Central memory CD4-positive, alpha-beta T cell (primary cell): ENCODE results near the gene C1orf35.

Experiments used
- DNase-seq: peaks from one replicate; pipeline ENCODE4 v3.0.0; 2022
- total RNA-seq, 3 experiments: gene quantifications; one replicate each; lab custom pipeline; 2026; lab: John Stamatoyannopoulos, UW

C1orf35 gene
- 23.3 to 28.3 (median 27.0) reads per million in 3 experiments for total RNA-seq

DNA sequence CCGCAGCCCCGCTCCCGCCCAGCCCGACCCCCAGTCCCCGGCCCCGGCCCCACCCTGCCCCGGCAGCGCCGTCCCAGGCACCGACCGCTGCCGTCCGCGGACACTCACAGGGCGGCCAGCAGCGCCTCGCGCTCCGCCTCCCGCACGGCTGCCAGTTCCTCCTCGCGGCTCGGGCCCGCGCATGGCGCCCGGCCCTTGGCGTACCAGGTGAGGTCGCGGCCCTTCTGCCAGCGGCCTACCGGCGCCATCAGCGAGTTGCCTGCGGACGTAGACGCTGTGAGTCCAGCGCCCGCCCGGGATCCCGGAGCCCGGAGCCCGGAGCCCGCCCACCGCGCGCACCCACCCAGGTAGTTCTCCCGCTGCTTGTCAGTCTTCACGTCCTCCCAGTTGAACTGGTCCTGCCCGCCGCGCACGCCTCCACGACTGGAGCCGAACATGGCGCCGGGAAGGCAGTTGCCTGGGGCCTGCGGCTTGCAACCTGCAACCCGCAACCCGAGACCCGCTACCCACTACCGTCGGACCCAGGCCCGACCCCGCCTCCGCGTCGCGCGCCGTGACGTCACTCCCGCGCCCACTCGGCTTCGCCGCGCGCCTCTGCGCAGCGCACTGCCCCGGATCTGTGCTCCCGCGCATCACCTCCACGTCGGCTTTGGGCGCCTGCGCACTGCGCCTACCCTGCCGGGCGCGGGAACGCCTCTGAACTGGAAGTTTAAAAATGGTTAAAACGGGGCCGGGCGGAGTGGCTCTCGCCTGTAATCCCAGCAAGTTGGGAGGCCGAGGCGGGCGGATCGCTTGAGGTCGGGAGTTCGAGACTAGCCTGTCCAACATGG, at the start of gene C1orf35:
Gene C1orf35 (minus strand): TSS at position 535 of the 830 bp plus-strand sequence. CDS start 98 bp downstream, at position 437.
- DNase-seq = peak; percentile 93

DNA sequence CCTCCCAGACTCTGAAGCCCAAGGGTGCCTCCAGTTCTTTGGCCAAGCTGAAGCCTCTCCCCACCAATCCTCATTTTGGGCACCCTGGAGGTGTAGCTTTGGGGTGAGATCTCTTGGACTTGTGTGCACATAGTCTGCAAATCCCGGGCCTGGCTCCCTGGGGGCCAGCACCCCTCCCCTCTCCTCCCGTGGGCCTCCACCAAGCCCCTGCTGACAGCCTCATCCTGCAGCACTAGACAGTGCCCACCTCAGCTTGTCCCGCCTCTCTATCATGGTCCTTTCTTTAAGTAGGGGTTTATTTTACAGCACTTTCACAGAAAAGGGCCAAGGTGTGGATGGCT, 49.8 kb upstream of the C1orf35 start:
- DNase-seq = no peak

DNA sequence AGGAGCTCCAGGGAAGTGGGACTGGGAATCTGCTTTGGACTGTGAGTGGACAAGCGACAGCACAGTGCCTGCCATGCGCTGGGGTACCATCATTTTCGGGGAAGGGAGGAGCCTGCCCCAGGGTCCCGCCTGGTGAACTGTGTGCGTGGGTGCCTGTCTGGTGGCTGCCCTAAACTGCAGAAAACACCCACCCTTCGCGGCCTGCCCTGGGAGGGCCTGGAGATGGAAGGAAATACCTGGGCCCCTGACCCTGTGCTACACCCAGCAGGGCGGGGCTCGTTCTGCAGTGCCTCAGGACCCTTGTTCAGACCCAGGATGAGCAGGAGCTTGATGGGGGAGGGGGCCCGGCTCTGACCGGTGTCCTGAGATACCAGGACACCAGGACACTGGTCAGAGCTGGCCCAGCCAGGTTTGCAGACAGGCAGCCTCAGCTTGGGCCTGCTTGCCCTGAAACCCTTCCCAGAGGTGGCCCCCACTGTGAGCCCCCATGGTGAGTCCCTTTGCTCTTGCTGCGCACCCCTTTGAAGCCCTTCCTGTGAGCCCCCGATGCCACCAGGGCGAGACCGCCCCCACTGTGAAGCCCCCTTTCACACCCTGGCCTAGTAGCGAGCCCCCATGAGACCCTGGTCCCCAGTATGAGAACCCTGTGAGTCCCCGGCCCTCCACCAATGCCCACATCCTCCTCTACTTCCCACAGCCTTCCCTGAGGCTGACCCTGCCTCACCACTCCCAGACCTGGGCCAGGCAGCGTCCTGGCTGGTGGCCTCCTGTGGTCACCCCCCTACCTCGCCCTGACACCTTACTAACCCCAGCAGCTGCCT, 49.2 kb upstream of the C1orf35 start:
- no peak for DNase-seq

DNA sequence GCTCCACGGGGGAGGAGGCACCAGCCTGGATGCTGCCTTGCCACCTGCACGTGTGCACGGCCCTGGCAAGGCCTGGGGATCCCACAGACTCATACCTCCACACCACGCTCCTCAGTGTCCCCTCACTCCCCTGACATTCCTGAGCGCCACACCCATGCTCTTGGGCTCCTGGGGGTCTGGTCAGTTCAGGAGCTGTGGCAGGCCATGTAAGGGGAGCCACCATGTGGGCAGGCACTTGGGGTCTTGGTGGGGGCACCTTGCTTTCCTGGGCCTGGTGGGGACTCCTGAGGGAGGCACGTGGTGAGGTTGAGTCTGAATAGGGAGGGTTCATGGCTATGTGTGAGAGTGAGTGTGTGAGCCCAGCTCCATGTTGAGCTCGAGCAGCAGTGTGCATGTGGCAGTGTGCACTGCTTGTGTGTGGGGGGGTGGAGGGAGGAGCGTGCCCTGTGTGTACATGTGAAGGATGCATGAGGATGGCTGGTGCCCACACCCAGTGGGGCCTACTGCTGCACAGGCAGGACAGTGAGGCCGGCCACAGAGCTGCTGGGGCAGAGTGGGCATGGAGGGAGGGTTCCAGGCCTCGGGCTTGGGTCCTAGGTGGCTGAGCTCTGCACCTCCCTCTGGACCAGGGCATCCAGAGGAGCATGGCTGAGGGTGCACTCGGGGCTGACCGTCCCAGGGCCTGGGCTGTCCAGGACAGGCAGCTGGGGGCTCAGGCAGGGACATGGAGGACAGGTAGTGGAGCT, 48.2 kb upstream of the C1orf35 start:
- no peak for DNase-seq

DNA sequence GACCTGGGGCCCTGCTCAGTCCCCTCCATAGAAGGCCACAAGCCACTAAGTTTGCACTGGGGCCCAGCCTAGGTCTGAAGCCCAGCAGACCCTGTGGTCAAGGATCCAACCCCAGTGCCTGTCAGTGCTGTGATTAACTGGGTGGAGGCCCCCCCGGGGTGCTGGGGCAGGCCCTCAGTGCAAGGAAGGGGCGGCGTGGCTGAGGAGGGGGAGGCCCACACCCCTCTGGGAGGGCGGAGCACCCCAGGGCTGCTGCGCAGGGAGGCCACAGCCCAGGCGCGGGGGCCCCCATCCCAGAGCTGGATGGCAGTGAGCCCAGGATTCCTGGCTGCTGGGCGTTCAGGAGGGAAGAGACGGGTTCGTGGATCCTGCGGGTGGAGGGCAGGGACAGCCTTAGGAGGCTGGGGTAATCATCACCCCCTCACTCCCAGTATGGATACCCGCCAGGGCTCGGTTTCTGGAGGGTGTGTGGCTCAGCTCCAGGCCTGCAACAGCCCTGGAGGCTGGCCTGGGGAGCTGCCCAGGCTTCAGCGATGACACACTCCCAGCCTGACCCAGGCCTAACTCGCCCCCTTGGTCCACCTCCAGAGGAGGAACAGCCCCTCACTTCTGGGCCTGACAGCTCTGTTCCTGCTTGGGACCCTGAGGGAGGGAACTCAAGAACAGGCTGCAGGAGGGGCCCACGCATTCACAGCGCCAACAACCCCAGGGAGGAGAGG, 47.5 kb upstream of the C1orf35 start:
- no peak for DNase-seq

DNA sequence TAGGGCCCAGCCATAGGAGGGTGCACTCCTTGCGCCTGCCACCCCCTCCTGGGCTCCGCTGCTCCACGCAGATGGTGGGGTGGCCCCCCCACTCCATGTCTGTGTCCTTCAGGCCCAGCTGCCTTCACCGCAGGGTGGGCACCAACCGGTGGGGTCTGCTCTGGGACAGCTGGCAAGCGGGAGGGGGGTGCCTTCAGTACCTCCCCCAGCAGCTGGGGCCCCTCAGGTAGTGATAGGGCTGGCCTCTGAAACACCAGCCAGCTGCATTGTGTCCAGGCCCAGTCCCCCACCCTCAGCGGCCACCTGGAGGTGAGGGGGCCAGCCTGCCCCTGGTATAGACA, 47.0 kb upstream of the C1orf35 start:
- DNase-seq = no peak

DNA sequence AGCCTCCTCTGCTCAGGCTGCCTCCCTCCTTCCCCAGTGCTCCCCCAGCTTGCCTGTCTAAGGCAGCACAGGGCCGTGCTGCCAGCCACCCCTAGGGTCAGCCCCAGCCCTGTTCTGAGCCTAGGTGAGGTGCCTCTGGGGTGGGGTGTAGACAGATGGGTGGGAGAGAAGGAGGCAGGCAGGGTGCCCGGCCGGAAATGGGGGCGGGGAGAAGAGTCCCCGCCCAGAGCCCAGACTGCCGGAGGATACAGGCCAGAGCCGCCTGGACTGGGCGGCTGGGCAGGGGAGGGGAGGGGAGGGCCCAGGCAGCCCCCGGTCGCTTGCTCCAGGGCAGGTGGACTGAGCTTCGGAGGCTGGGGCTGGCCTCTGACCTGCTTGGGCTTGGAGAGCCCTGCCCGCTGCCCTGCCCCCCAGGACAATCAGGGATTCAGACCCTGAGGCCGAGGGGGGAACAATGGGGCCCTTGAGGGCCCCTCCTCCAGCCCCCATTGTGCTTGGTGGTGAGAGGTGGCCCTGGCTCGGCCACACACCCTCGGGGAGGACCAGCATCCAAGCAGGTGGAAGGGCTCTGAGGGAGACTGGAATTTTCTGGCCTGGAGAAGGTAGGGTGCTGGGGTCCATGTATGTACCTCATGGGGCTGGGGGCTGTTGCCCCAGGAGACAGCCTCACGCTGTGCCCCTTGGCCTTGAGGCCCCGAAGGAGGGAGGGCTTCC, 46.4 kb upstream of the C1orf35 start, which contains the start of gene GJC2:
Gene GJC2 (plus strand): TSS at position 525 of the 714 bp plus-strand sequence. CDS start 7,829 bp downstream, outside the sequence.
- DNase-seq = no peak

DNA sequence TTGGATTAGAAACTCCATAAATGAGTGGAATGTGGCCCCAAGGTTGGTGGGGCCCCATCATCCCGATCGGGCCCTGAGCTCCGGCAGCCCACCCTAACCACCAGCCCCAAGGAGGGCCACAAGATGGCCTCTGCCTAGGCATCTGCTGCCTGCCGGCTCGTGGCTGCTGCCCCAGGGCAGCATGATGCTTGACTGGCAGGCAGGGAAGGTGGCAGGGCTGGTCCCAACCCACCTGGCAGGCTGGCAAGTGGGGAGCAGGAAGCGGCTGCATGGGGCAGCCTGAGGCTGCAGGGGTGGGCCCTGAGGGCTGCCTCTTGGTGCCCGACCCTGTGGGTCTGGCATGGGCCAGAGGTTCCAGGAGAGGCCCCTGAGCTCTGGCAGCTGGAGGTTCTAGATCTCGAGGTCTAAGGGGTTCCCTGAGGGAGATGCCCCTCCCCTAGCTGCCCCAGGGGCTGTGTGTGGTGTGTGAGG, 45.8 kb upstream of the C1orf35 start:
- DNase-seq = no peak

DNA sequence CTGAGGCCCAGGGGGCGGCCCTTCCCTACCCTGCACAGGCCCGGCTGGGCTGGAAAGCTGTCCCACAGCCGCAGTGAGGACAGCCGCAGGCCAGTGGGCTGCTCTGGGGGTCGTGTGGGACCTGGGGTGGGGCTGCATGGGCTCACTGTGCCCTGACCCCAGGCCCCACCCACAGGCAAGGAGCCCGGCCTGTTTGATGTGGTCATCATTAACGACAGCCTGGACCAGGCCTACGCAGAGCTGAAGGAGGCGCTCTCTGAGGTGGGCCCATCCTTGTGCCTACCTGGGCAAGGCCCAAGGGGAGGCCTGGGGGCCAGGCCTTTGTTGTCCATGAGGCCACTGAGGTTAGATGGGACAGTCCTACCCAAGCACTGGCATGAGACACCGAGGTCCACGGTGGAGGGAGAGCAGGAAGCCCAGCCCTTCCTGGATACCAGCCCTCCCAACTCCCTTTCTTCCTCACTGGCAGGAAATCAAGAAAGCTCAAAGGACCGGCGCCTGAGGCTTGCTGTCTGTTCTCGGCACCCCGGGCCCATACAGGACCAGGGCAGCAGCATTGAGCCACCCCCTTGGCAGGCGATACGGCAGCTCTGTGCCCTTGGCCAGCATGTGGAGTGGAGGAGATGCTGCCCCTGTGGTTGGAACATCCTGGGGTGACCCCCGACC, 45.2 kb upstream of the C1orf35 start:
- no peak for DNase-seq

DNA sequence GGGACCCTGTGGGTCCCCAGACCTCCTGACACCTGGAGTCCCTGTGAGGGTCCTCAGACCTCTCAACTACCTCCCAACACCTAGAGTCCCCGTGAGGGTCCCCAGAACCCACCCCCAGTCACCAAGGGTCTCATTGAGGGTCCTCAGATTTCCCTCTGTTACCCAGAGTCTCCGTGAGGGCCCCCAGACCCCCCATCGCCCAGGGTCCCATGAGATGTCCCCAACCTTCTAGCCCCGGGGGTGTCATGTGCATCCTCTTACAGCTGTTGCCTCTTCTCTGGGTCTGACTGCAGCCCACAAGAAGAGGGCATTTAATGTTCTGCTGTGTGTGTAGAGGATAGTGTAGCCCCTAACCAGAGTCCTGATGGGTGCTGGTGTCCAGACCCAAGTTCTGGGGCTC, 44.6 kb upstream of the C1orf35 start:
- DNase-seq = no peak

DNA sequence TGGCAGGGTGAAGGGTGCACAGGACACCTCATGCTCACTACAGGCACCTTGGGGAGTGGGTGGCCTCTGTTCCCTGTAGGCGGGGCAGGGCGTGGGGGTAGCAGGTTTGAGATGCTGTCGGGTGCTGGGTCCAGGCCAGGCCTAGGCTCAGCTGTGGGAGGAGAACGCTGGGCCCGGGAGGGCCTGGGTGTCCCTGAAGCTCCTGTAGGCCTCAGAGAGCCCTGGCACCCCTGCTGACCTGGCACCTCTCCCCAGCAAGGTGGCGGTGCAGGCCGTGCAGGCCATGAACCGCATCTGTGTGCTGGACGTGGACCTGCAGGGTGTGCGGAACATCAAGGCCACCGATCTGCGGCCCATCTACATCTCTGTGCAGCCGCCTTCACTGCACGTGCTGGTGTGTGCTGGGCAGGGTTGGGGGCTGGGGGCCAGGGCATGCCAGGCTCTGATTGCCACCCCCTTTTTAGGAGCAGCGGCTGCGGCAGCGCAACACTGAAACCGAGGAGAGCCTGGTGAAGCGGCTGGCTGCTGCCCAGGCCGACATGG, 44.1 kb upstream of the C1orf35 start:
- no peak for DNase-seq

DNA sequence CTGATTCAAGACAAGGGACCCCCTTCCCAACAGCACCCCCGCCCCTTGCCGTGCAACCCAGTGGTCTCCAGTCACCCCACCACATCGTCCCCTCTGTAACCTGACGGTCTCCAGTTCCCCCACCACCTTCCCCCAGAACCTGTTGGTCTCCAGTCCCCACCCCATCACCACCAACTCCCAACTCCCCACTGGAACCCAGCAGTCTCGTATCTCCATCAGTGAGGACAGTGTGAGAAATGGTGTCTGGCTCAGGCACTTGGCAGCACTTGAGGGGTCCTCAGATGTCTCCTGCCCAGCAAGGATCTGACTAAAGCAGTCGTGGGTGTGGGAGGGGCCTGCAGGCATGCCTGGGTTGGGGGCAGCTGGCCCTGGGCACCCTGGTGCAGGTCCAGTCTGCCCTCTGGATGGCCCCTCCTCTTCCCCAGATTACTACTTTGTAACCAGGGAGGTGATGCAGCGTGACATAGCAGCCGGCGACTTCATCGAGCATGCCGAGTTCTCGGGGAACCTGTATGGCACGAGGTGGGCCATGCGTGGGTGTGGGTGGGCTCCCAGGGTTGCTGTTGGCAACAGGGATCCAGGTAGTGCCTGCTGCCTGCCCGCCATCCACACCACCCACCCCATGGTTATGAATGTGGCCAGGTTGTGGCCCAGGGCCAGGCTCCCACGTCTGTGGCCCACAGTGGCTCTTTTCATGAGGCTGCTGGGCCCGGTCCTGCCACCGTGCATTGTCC, 43.5 kb upstream of the C1orf35 start:
- no peak for DNase-seq

DNA sequence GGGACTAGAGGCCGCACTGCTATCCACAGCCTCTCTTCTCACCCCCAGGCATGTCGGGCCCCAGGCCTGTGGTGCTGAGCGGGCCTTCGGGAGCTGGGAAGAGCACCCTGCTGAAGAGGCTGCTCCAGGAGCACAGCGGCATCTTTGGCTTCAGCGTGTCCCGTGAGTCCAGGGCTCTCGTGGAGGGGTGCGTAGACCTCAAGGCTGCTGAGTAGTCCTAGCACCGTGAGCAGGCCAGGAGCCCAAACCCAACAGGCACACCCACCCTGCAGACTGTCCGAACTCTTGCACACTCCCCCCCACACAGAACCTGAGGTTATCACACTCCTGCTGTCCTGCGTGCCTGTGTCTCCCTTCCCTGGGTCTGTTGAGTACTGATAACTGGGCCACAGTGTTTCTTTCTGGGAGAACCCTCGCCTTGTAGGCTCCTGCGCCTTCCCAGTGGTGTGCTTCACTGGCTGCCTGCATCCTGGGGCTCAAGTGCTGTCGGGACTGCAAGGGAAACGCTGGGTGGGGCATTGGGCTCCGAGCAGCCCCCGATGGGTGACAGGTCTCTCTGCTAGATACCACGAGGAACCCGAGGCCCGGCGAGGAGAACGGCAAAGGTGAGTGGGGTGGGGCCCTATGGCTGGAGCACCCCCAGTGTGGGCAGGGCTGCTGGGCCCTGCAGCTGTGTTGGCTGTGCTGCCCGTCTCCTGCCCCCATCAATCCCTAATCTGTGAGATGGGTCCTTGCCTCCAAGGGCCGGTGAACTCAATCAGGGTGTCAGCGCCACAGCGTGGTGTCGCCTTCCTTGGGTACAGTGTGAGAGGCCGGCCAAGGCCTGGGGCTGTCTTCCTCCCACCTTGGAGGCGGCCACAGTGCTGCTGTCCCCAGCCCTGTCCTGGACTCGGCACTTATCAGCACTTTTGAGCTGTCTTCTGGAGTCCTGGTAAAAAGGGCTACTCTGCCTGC, 42.6 kb upstream of the C1orf35 start:
- DNase-seq = no peak

DNA sequence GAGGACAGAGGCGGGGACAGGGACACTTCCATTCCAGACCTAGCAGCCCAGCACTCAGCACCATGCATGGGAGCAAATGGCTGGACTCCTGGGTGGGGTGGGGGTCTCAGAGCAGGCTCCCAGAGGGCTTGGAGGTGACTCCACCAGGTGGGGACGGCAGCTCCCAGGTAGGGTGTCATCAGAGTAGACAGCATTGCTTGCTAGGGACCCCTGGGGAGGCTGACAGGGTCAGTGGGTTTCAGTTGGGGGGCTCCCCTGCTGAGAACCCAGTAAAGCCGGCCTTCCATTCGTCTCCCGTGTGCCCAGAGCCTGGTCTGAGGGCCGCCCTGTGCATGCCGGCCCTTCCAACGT, 41.8 kb upstream of the C1orf35 start:
- DNase-seq = no peak

DNA sequence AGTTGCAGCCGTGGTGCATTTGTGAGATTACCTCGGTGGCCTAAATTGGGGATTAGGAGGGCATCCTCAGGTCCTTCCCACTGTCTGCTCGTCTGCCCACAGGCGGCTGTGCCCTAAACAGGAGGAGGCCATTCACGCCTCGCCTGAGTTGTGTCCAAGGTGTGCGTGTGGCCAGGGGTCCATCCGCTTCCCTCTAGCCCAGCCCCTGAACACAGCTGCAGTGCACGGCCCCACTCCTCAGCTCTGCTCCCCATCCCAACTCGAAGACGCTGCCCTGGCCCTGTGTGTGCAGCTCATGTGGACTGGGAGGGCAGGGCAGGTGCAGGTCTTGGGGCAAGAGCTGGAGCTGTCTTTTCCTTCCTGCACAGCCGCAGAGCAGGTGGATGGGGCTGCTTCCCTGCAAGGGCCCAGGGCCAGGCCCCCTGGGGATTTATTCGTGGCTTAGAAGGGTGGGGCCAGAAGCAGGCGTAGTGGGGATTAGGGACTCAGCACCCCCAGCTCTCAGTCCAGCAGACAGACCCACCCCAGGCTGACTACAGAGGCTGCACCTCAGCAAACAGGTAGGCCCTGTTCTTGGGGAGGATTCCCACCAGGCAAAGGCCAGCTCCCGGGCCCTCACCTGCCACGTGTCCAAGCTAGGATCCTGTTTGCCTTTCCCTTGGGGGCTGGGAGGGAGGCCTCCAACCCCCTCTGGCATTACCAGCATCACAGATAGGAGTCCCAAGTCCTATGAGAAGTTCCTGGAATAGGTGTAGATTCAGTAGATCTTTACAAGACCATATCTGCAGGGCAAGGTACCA, 41.3 kb upstream of the C1orf35 start:
- DNase-seq = no peak

DNA sequence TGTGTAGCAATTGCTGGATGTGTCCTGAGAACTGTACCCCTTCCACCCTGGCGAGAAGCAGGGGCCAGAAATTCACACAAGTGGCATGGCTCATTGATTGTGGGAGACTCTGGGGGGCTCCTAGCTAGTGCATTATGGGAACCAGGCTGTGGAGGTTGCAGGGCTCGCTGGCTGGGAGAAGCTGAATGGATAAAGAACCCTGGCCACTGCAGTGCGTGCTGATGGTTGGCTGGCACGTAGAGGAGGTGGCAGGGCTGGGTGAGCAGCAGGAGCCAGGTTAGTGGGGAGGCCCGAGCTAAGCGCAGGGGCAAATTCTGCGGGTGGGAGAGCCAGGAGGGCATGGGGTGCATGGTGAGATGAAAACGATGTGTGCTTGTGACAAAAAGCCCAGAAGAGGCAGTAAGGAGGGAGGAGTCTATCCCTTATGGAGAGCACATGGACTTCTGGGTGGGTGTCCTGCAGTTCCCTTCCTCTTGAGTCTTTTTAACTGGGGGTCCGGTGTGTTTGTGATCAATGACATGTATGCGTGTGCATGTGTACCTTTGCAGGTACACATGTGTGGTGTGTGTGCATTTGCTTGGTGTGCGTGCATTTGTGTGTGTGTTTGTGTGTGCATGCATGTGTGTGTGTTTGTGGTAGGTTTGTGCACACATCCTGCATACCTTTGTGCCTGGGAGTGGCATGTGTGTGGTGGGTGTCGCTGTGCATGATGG, 40.5 kb upstream of the C1orf35 start:
- no peak for DNase-seq

DNA sequence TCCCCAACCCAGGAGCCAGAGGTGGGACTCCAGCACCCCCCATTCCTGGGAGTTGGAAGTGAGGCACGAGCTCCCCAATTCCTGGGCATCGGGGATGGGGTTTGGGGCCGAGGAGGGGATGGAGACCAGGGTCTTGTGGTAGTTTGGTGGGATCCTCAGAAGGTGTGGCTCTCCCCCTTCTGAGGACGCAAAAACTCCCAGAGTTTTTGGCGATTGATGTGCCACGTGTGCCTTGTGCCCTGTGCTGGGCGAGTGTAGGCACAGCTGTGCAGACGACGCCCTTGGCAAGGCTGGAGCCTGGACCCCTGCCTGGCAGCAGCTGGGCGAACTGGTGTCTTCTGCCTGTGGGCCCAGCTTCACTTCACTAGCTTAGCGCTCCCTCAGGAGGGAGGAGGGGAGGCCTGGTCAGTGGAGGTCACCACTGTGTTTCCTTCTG, 39.6 kb upstream of the C1orf35 start:
- DNase-seq = no peak
